Subcutaneous adipose tissue (tissue), 4 donors: ENCODE results near the gene NRARP. TPM values are rescaled to one million over a fixed set of nuclear protein-coding genes. Genes with fewer than 3 reads are reported as not detected.

Experiments used
- CTCF ChIP-seq: fragments of 450-650 bp; IDR thresholded peaks from one replicate; pipeline ENCODE4 v1.5.1; 2016; ENCODE audit warnings: low read depth, mild to moderate bottlenecking, control low read depth, antibody characterized with exemption, moderate library complexity
- total RNA-seq, 4 donors: library from RNA; depleted of rRNA; stranded (reverse); fragments of >200 nt; gene quantifications; one replicate each; pipeline ENCODE4 v1.1.0, GENCODE V29; 2016

NRARP gene
- total RNA-seq, 4 donors from 2014 or later: 0.51 to 11.5 (median 2.9) TPM

DNA sequence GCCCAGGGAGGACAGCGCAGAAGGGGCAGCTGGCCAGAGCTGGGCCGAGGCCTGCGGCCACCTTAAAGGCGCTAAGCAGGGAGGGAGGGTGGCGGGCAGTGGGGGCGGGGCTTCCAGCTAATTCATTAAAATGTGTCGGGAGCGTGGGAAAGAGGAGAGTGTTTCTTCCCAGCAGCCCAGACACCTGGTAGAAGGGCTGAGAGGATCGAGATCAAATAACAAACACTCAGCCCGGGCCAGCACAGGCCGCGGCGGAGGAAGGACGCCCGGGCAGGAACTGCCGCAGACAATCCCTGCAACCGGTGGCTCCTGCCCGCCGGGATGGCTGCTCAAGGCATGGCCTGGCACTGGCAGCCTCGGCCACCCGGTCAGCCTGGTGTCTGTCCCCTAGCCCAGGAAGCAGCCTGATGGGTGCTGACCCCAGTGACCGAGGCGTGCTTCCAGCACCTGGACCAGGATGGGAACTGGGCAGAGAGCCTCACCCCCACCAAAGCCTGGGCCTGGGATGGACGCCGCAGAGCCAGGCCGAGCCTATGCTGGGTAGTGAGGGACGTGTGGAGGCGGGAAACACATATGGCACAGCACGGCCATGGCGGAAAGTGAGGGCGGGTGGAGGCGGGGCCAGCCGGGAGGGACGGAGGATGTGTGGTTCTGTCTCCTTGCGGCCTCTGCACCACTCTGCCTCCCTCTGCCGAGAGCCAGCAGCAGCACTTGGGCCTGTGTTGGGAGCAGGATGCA lies 3.2 kb upstream of the NRARP start:
- no peak for TF ChIP-seq CTCF

DNA sequence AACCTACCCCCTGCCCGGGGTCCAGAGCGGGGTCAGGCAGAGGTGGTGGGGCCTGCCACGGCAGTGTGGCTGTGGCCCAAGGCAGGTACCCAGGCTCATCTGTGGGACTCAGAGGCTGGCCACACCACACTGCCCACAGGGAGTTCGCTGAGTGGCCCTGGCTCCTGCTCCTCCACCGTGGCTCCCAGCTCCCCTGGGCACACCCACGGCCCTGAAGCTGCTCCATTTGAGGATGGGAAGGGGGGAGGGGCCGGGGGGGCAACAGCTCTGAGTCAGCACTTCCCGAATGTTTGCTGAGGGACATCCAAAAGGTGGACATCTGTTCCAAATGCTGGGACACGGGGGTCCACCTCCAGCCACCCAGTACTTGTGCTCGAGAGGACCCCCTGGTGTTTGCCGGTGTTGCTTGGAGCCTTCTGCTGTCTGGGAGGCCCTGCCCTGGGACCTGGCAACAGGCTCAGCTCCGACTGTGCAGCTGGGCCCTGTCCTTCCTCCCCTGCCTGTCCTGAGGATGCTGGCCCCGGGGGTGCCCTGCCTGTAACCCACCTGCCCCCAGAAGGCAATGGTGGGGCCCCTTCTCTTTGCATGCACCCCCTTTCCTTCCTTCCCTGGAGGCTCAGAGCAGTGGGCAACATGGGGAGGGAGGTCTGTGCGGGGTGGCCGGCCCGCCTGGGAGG lies 2.5 kb upstream of the NRARP start:
- no peak for TF ChIP-seq CTCF

DNA sequence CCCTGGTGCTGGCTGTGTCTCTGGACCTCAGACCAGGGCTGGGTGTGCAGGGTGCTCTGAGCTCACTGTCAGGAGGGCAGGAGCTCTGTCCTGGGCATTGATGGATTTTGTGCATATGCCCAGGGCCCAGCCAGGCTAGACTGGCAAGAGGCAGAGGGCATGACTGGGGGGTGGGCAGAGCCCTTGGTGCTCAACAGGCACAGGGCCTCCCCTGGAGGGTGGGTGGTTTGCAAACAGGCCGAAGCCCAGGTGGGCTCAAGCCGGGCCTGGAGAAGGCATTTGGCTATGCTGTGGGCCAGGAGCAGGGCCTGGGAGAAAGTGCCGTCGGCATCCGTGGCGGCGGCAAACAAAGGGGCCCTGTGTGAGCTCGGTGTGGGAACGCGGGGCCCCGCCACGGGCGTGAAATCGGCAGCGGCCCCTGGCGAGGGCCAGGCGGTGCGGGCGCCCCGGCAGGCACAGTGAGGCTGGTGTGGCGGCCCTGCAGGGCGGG lies 1.9 kb upstream of the NRARP start:
- TF ChIP-seq CTCF: no peak

- TF ChIP-seq CTCF: no peak
Measured at GRCh38 chr9:137303151-137303892, 1.3 kb upstream of the NRARP start.

- no peak for TF ChIP-seq CTCF
Measured at GRCh38 chr9:137302449-137303150, 529 bp upstream of the NRARP start.

GRCh38 chr9:137301081-137301947 lies 757 bp downstream of the NRARP start:
- TF ChIP-seq CTCF: no peak
